Erythroblast (primary cell): ENCODE data around the gene IER5L.

Source experiments
- GATA1 ChIP-seq: IDR thresholded peaks from 2 replicates; pipeline ENCODE4 v1.6.1; 2011; ENCODE audit warnings: low read depth, mild to moderate bottlenecking, control low read depth, low read length, moderate library complexity
- POLR2A ChIP-seq: IDR thresholded peaks from 2 replicates; pipeline ENCODE4 v1.6.1; 2011; ENCODE audit warnings: mild to moderate bottlenecking, low read length

- TF ChIP-seq POLR2A (no peak), GATA1 (no peak)
These were observed 5.2 kb downstream of the IER5L start for GRCh38 chr9:129172816-129173215.
